C4-2B (cell line): ENCODE data around the gene HNRNPA3.

Experiments
- CTCF ChIP-seq: fragments of 450-650 bp; conservative IDR thresholded peaks from 2 replicates; pipeline ENCODE4 v1.5.1; 2017; ENCODE audit warnings: mild to moderate bottlenecking
- ZFX ChIP-seq: fragments of 450-650 bp; IDR thresholded peaks from 2 replicates; pipeline ENCODE4 v1.6.1; 2017

- TF ChIP-seq CTCF (no peak), ZFX (no peak)
Observed at GRCh38 chr2:177195194-177195593, 17.4 kb upstream of the HNRNPA3 start.
